Suprapubic skin (tissue), 4 donors: ENCODE data around the gene BLTP2. TPM values are rescaled to one million over a fixed set of nuclear protein-coding genes. Genes with fewer than 3 reads are reported as not detected.
A peak's percentile ranks its signal among the peaks of the same experiment; 100 is the strongest.

Experiments used
- DNase-seq, 2 donors: peaks; one replicate each; pipeline ENCODE4 v3.0.0-alpha.2; 2019; ENCODE audit warnings: low spot score in 2 of 2
- H3K27ac ChIP-seq: fragments of 200-600 bp; sonication (generic); one replicate; pipeline ENCODE4 v1.5.1; 2019
- H3K27me3 ChIP-seq: fragments of 200-600 bp; sonication (generic); one replicate; pipeline ENCODE4 v1.5.1; 2019
- H3K36me3 ChIP-seq: fragments of 200-600 bp; sonication (generic); one replicate; pipeline ENCODE4 v1.5.1; 2019
- H3K4me1 ChIP-seq: fragments of 200-600 bp; sonication (generic); one replicate; pipeline ENCODE4 v1.5.1; 2019
- H3K4me3 ChIP-seq: fragments of 200-600 bp; sonication (generic); one replicate; pipeline ENCODE4 v1.5.1; 2019; ENCODE audit warnings: mild to moderate bottlenecking
- H3K9me3 ChIP-seq: fragments of 200-600 bp; sonication (generic); one replicate; pipeline ENCODE4 v1.5.1; 2019
- EP300 ChIP-seq: sonication (generic); formaldehyde crosslinking; IDR thresholded peaks from one replicate; pipeline ENCODE4 v1.6.1; 2017; ENCODE audit warnings: antibody characterized with exemption
- POLR2A ChIP-seq, 2 donors: fragments of 450-650 bp; IDR thresholded peaks; one replicate each; pipeline ENCODE4 v1.6.1; 2017; ENCODE audit warnings: antibody characterized with exemption in 2 of 2, mild to moderate bottlenecking in 2 of 2, moderate library complexity in 2 of 2
- POLR2AphosphoS5 ChIP-seq, 3 donors: sonication (generic); formaldehyde crosslinking; IDR thresholded peaks; one replicate each; pipeline ENCODE4 v1.6.1; 2017; ENCODE audit warnings: antibody characterized with exemption in 3 of 3
- WGBS: methylation state at CpG from one replicate; pipeline ENCODE4 v1.1.5; 2018; 5-methylcytosine and 5-hydroxymethylcytosine counted together
- total RNA-seq, 4 donors: library from RNA; depleted of rRNA; stranded (reverse); fragments of >200 nt; gene quantifications; one replicate each; pipeline ENCODE4 v1.1.0, GENCODE V29; 2016
- TF ChIP-seq, protein P1 (sequence below), 2 donors: fragments of 200-600 bp in 1 of 2; fragments of 450-650 bp in 1 of 2; sonication (generic) in 1 of 2; IDR thresholded peaks; one replicate each; pipeline ENCODE4 v1.5.1; 2016 to 2019; ENCODE audit warnings: antibody characterized with exemption in 2 of 2, mild to moderate bottlenecking in 1 of 2, moderate library complexity in 1 of 2

Gene BLTP2
- 100 to 1,000 TPM in 3 of 4 donors, 10 to 100 TPM in 1; 82.7 to 139 (median 125) TPM for total RNA-seq

DNA sequence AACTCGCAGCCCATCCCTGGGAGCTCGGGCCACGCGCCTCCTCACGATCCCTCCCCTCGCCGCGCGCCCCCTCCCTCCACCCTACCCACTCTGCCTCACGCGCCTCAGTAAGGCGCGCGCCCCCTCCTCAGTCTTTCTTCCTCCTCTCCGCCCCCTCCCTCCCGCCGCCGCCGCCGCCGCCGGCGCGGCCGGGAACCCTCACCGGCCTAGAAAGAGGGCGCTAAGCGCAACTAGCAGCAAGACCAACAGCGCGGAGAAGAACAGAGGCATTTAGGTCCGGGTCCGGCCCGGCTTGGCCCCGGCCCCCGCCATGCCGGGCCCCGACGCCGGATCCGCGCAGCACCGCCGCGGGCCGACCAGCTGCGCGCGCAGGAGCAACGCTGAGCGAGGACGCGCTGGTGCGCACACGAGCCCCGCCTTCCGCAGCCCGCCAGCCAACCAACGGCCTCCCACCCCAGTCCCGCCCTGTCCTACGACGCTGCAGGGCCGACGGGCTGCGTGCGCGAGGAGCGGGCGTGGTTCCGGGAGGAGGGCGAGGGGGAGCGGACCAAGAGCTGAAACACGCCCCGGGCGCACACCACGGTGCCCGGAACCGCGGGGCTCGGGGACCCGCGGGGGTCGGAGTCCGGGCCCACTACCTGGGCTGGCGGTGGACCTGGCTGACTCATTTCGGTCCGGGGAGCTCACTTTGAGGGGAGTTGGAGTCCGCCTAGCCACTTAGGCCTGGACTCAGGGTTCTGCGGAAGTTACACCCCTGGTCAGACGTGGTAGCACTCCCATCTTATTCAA lies at the start of gene BLTP2:
TSS of gene BLTP2 (minus strand) at position 372 of the 789 bp plus-strand sequence. CDS start at position 270, 102 bp downstream.
- H3K9me3 ChIP-seq, result no peaks in the 10 kb centered on the region
- TF ChIP-seq POLR2A (IDR thresholded peaks at IDR 0.05) (peak in 1 of 2 donors; percentile 81), EP300 (no peak), POLR2AphosphoS5 (IDR thresholded peaks at IDR 0.05) (peak in 2 of 3 donors; percentile 46 to 84)
- TF ChIP-seq, protein P1, sequence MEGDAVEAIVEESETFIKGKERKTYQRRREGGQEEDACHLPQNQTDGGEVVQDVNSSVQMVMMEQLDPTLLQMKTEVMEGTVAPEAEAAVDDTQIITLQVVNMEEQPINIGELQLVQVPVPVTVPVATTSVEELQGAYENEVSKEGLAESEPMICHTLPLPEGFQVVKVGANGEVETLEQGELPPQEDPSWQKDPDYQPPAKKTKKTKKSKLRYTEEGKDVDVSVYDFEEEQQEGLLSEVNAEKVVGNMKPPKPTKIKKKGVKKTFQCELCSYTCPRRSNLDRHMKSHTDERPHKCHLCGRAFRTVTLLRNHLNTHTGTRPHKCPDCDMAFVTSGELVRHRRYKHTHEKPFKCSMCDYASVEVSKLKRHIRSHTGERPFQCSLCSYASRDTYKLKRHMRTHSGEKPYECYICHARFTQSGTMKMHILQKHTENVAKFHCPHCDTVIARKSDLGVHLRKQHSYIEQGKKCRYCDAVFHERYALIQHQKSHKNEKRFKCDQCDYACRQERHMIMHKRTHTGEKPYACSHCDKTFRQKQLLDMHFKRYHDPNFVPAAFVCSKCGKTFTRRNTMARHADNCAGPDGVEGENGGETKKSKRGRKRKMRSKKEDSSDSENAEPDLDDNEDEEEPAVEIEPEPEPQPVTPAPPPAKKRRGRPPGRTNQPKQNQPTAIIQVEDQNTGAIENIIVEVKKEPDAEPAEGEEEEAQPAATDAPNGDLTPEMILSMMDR (IDR thresholded peaks at IDR 0.05), result no peak
- H3K36me3 ChIP-seq, result peaks cover 41% of the 10 kb centered on the region
- peak; percentile 98 for DNase-seq
- H3K4me3 ChIP-seq, result peak within 1 kb of the TSS; percentile 74
- H3K27ac ChIP-seq, result peak within 1 kb of the TSS; percentile 90
- H3K4me1 ChIP-seq, result peaks cover 34% of the 10 kb centered on the region
- 1% methylated on average over 64 of the region's 89 CpGs for WGBS
- no peaks in the 10 kb centered on the region for H3K27me3 ChIP-seq

DNA sequence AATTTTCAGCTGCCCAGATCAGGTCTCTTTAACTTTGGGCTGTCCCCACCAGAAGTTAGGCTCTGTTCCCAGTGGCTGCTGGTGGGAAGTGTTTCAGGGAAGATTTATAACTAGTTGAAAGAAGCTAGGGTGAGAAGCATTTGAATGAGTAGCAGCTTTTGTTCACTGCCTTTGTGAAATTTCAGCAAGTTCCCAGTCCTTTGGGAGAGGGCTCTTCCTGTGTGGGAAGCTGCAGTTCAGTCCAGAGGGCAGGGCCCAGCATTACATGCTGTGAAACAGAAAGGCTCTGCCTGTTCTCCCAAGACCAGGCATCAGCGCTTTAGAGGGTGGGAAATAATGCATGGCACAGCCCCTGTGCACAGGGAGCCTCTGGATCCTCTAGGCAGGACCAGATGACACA lies 48.9 kb upstream of the BLTP2 start:
- TF ChIP-seq, protein P1 (IDR thresholded peaks at IDR 0.05), result no peak
- no peak for TF ChIP-seq POLR2AphosphoS5 (IDR thresholded peaks at IDR 0.05)
- no peak for TF ChIP-seq EP300
- TF ChIP-seq POLR2A (IDR thresholded peaks at IDR 0.05), result no peak
- no peak for DNase-seq
- Histone ChIP-seq H3K4me3 (no peak overlapping the region), H3K36me3 (peaks cover 100% of the 10 kb centered on the region), H3K4me1 (no peaks in the 10 kb centered on the region), H3K9me3 (no peaks in the 10 kb centered on the region), H3K27me3 (no peaks in the 10 kb centered on the region), H3K27ac (no peak overlapping the region)
- 54% methylated on average over 1 of the region's 1 CpG for WGBS

DNA sequence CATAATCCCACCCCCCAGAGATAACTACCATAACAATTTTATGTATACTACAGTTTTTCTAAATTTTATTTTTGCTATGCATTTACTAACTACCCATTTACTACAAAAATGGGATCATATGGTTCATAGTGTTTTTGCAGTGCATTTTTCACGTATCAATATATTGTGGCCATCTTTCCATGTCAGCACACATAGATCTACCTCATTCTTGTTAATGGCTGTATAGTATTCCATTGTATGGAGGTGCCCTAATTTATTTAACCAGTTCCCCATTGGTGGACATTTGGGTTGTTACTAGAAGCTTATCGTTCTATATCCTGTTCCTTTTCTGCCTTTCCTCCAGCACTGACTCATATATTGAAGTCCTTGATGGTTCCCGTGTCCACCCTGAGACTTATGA lies 44.1 kb upstream of the BLTP2 start:
- 100% methylated on average over 3 of the region's 3 CpGs for WGBS
- DNase-seq, result no peak
- H3K4me3 ChIP-seq, result no peak overlapping the region
- H3K9me3 ChIP-seq, result no peaks in the 10 kb centered on the region
- H3K36me3 ChIP-seq, result peaks cover 100% of the 10 kb centered on the region
- H3K27ac ChIP-seq, result no peak overlapping the region
- peaks cover 5% of the 10 kb centered on the region for H3K4me1 ChIP-seq
- no peaks in the 10 kb centered on the region for H3K27me3 ChIP-seq
- TF ChIP-seq POLR2AphosphoS5 (IDR thresholded peaks at IDR 0.05), result no peak
- no peak for TF ChIP-seq EP300
- TF ChIP-seq POLR2A (IDR thresholded peaks at IDR 0.05), result no peak
- TF ChIP-seq, protein P1 (IDR thresholded peaks at IDR 0.05), result no peak

DNA sequence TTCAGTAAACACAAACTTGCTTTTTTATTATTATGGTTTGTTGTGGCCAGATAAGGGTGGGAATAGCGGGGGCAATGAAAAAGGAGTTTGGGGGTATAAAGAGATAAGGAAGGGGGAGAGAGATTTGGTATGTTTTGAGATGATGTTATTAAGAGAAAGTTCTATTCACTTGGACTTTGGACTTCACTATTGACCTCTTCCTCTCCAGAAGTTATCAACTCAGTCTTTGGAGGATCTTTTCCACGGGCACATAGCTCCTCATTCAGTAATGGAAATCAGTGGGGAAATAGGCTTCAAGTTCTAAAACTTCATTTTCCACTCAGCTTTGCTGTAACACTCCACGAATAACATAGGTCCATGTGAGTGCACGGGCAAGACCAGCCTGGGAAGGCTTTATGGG lies 43.5 kb upstream of the BLTP2 start:
- Histone ChIP-seq H3K4me1 (peaks cover 5% of the 10 kb centered on the region), H3K9me3 (no peaks in the 10 kb centered on the region), H3K4me3 (no peak overlapping the region), H3K27me3 (no peaks in the 10 kb centered on the region), H3K27ac (no peak overlapping the region), H3K36me3 (peaks cover 100% of the 10 kb centered on the region)
- TF ChIP-seq POLR2AphosphoS5 (IDR thresholded peaks at IDR 0.05) (no peak), POLR2A (IDR thresholded peaks at IDR 0.05) (no peak), EP300 (no peak)
- TF ChIP-seq, protein P1 (IDR thresholded peaks at IDR 0.05), result no peak
- no peak for DNase-seq
- WGBS, result 94% methylated on average over 4 of the region's 4 CpGs

DNA sequence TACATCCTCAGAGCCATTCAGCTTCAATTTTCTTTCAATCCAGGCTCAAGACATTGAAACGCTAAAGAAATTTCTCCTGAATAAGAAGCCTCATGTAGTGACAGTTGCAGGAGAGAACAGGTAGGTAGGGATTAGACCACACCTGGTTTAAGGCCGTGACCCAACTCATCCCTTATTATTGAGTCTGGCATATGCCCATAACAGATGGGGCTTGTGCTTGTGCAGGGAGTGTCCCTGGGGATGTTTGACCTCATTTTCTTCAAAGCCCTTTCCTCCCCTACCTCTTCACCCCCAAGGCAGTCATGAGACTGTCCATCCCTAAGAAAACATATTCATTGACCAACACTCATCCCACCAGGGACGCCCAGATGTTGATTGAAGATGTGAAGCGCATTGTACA lies 41.3 kb upstream of the BLTP2 start:
- TF ChIP-seq EP300 (no peak), POLR2AphosphoS5 (IDR thresholded peaks at IDR 0.05) (no peak), POLR2A (IDR thresholded peaks at IDR 0.05) (no peak)
- TF ChIP-seq, protein P1 (IDR thresholded peaks at IDR 0.05), result no peak
- Histone ChIP-seq H3K9me3 (no peaks in the 10 kb centered on the region), H3K4me3 (no peak overlapping the region), H3K4me1 (peaks cover 5% of the 10 kb centered on the region), H3K36me3 (peaks cover 100% of the 10 kb centered on the region), H3K27ac (no peak overlapping the region), H3K27me3 (no peaks in the 10 kb centered on the region)
- no peak for DNase-seq
- WGBS, result 76% methylated on average over 4 of the region's 4 CpGs
